IMR-90 (cell line): ENCODE measurements around the gene TBCD.

Experiments used
- BHLHE40 ChIP-seq: fragments of 150-350 bp; IDR thresholded peaks from 2 replicates; pipeline ENCODE4 v1.6.1; 2016; ENCODE audit warnings: mild to moderate bottlenecking, low read depth, low read length
- CEBPB ChIP-seq: IDR thresholded peaks from 2 replicates; pipeline ENCODE4 v1.6.1; 2012; ENCODE audit warnings: low read depth, low read length, improper control_type of control experiment
- CTCF ChIP-seq: conservative IDR thresholded peaks from 2 replicates; pipeline ENCODE4 v1.5.1; 2012; ENCODE audit warnings: mild to moderate bottlenecking, low read depth, low read length, improper control_type of control experiment
- ELK1 ChIP-seq: fragments of 150-350 bp; IDR thresholded peaks from 2 replicates; pipeline ENCODE4 v1.6.1; 2016; ENCODE audit warnings: low read depth, mild to moderate bottlenecking, low read length, moderate library complexity, borderline replicate concordance
- FOS ChIP-seq: fragments of 150-350 bp; IDR thresholded peaks from 2 replicates; pipeline ENCODE4 v1.6.1; 2016; ENCODE audit warnings: low read depth, low read length
- MAFK ChIP-seq: IDR thresholded peaks from 2 replicates; pipeline ENCODE4 v1.6.1; 2012; ENCODE audit warnings: low read depth, low read length, improper control_type of control experiment
- MAZ ChIP-seq: IDR thresholded peaks from 2 replicates; pipeline ENCODE4 v1.6.1; 2012; ENCODE audit warnings: low read depth, mild to moderate bottlenecking, low read length, improper control_type of control experiment, moderate library complexity, borderline replicate concordance
- MXI1 ChIP-seq: IDR thresholded peaks from 2 replicates; pipeline ENCODE4 v1.6.1; 2012; ENCODE audit warnings: low read depth, mild to moderate bottlenecking, low read length, moderate library complexity, borderline replicate concordance
- POLR2A ChIP-seq: IDR thresholded peaks from 2 replicates; pipeline ENCODE4 v1.6.1; 2012; ENCODE audit warnings: mild to moderate bottlenecking, low read depth, low read length
- RAD21 ChIP-seq: IDR thresholded peaks from 2 replicates; pipeline ENCODE4 v1.6.1; 2012; ENCODE audit warnings: low read length, improper control_type of control experiment
- RCOR1 ChIP-seq: IDR thresholded peaks from 2 replicates; pipeline ENCODE4 v1.6.1; 2012; ENCODE audit warnings: mild to moderate bottlenecking, low read length, improper control_type of control experiment; ENCODE audit not compliant: insufficient replicate concordance
- RFX5 ChIP-seq: IDR thresholded peaks from 2 replicates; pipeline ENCODE4 v1.8.0; 2012; ENCODE audit warnings: low read depth, mild to moderate bottlenecking, low read length, moderate library complexity
- SMC3 ChIP-seq: fragments of 150-350 bp; IDR thresholded peaks from 2 replicates; pipeline ENCODE4 v1.6.1; 2016; ENCODE audit warnings: low read depth, mild to moderate bottlenecking, antibody characterized with exemption, low read length, moderate library complexity
- USF2 ChIP-seq: fragments of 150-350 bp; IDR thresholded peaks from 2 replicates; pipeline ENCODE4 v1.6.1; 2017; ENCODE audit warnings: mild to moderate bottlenecking, antibody characterized with exemption, low read length, low read depth

GRCh38 chr17:82927311-82927660, 175.4 kb downstream of the TBCD start:
- no peak for TF ChIP-seq CTCF
- no peak for TF ChIP-seq RAD21
- no peak for TF ChIP-seq USF2
- no peak for TF ChIP-seq POLR2A
- TF ChIP-seq RFX5 = no peak
- no peak for TF ChIP-seq CEBPB
- TF ChIP-seq FOS = no peak
- no peak for TF ChIP-seq MXI1
- no peak for TF ChIP-seq RCOR1
- TF ChIP-seq MAFK = no peak
- TF ChIP-seq BHLHE40 = no peak
- no peak for TF ChIP-seq SMC3
- TF ChIP-seq MAZ = no peak
- no peak for TF ChIP-seq ELK1
